Upper lobe of left lung (tissue), 6 donors: ENCODE measurements around the gene CSTF1. TPM values are rescaled to one million over a fixed set of nuclear protein-coding genes. Genes with fewer than 3 reads are reported as not detected.

Experiments used
- ATAC-seq, 2 donors: fragments of 200-7000 bp; cut with Tn5 transposase; one replicate each; pipeline ENCODE4 v1.9.1; 2022; ENCODE audit warnings: mild to moderate bottlenecking in 2 of 2, moderate library complexity in 2 of 2; ENCODE audit not compliant: low FRiP score in 2 of 2
- DNase-seq, 2 donors: peaks; one replicate each; pipeline ENCODE4 v3.0.0-alpha.2; 2019 to 2020
- H3K27ac ChIP-seq, 4 donors: fragments of 200-600 bp; sonication (generic); one replicate each; pipeline ENCODE4 v1.5.1; 2016 to 2019
- H3K27me3 ChIP-seq, 4 donors: fragments of 200-600 bp; sonication (generic); one replicate each; pipeline ENCODE4 v1.5.1; 2017 to 2019
- H3K36me3 ChIP-seq, 4 donors: fragments of 200-600 bp; sonication (generic); one replicate each; pipeline ENCODE4 v1.5.1; 2016 to 2019
- H3K4me1 ChIP-seq, 4 donors: fragments of 200-600 bp; sonication (generic); one replicate each; pipeline ENCODE4 v1.5.1; 2018 to 2019
- H3K4me3 ChIP-seq, 4 donors: fragments of 200-600 bp; sonication (generic); one replicate each; pipeline ENCODE4 v1.5.1; 2017 to 2019; ENCODE audit warnings: mild to moderate bottlenecking in 2 of 4, moderate library complexity in 1 of 4
- H3K9me3 ChIP-seq, 4 donors: fragments of 200-600 bp; sonication (generic); one replicate each; pipeline ENCODE4 v1.5.1; 2018 to 2019
- EP300 ChIP-seq, 4 donors: sonication (generic); formaldehyde crosslinking; IDR thresholded peaks; one replicate each; pipeline ENCODE4 v1.5.1; 2017; ENCODE audit warnings: antibody characterized with exemption in 4 of 4, control low read depth in 2 of 4
- POLR2A ChIP-seq, 4 donors: fragments of 450-650 bp; IDR thresholded peaks; one replicate each; pipeline ENCODE4 v1.5.1; 2016 to 2017; ENCODE audit warnings: antibody characterized with exemption in 4 of 4, mild to moderate bottlenecking in 2 of 4
- POLR2AphosphoS5 ChIP-seq, 2 donors: sonication (generic); formaldehyde crosslinking; IDR thresholded peaks; one replicate each; pipeline ENCODE4 v1.5.1; 2017; ENCODE audit warnings: antibody characterized with exemption in 2 of 2
- WGBS, 2 donors: methylation state at CpG; one replicate each; pipeline ENCODE4 v1.1.5; 2017 to 2018; 5-methylcytosine and 5-hydroxymethylcytosine counted together
- total RNA-seq, 6 donors: library from RNA; depleted of rRNA in 4 of 6; stranded (reverse); fragments of >200 nt in 4 of 6; gene quantifications; one replicate each; pipeline versions ENCODE4 v1.1.0 to v1.2.1, GENCODE V29; 2016 to 2021
- TF ChIP-seq, protein P1 (sequence below), 6 experiments: fragments of 450-650 bp in 4 of 6; fragments of 200-600 bp in 2 of 6; sonication (generic) in 2 of 6; IDR thresholded peaks; one replicate each; pipeline ENCODE4 v1.5.1; 2016 to 2019; ENCODE audit warnings: antibody characterized with exemption in 6 of 6
- donor health status: DM: no; HTN: no; CAD: no; lungs with moderate emphysema.
- donor health status: DM: no; HTN: yes; CAD: no; lungs with severe emphysema.

CSTF1 gene
- total RNA-seq: 10 to 100 TPM in 5 of 6 donors, 1 to 10 TPM in 1; 3.3 to 30.5 (median 22.5) TPM

DNA sequence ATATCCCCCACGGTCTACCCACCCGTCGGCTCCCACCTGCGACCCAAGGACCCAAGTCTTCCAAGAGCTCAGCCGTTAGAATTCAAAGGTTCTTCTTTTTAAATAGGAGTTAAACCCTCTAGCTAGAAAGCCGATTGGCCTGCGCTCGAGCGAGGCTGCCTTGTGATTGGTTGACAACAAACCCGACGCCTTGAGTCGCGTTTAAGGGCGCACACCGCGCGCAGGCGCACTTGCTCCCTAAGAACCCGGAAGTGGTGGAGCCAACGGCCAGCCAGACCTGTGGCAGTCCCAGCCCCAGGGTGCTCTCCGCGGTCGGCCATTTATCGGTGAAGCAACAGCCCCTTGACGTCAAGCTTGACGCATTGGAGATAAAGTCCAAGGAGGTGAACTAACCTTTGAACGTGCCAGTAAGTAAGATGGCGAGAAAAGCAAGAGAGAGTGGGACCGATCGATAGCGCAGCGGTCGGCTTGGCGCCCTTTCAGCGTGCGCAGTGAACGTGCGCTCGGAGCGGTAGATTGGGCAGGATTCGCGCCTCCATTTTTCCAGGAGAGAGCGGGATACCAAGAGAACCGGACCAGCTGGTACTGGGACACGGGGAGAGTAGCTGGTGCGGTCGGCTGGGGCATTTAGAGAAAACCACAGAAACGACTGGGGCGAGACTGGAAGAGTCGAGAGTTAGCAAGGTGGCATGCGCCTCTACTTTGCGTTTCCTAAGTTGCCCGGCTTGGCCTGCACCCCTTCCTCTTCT is at the start of gene CSTF1, which contains the start of gene AURKA:
Gene CSTF1, plus strand, starts transcription at position 514 of the 749 bp plus-strand sequence. CDS start 2,908 bp downstream, outside the sequence.
Gene AURKA, minus strand, starts transcription at position 84 of the 749 bp plus-strand sequence. CDS start 4,018 bp downstream, outside the sequence.
- H3K9me3 ChIP-seq: no peaks in the 10 kb centered on the region
- H3K27me3 ChIP-seq: no peaks in the 10 kb centered on the region
- DNase-seq (peak; percentile 99), ATAC-seq (peak; percentile 98)
- H3K4me1 ChIP-seq: peaks cover 21 to 34% (median 23%) of the 10 kb centered on the region in 4 donors
- peaks cover 7 to 24% (median 18%) of the 10 kb centered on the region in 4 donors for H3K36me3 ChIP-seq
- peak within 1 kb of the TSS; percentile 90 to 96 (median 92) for H3K27ac ChIP-seq
- TF ChIP-seq POLR2AphosphoS5 (IDR thresholded peaks at IDR 0.05) (peak; percentile 89 to 96), EP300 (IDR thresholded peaks at IDR 0.05) (peak in 2 of 4 donors; percentile 72 to 92), POLR2A (IDR thresholded peaks at IDR 0.05) (peak in 2 of 4 donors; percentile 29 to 58)
- TF ChIP-seq, protein P1, sequence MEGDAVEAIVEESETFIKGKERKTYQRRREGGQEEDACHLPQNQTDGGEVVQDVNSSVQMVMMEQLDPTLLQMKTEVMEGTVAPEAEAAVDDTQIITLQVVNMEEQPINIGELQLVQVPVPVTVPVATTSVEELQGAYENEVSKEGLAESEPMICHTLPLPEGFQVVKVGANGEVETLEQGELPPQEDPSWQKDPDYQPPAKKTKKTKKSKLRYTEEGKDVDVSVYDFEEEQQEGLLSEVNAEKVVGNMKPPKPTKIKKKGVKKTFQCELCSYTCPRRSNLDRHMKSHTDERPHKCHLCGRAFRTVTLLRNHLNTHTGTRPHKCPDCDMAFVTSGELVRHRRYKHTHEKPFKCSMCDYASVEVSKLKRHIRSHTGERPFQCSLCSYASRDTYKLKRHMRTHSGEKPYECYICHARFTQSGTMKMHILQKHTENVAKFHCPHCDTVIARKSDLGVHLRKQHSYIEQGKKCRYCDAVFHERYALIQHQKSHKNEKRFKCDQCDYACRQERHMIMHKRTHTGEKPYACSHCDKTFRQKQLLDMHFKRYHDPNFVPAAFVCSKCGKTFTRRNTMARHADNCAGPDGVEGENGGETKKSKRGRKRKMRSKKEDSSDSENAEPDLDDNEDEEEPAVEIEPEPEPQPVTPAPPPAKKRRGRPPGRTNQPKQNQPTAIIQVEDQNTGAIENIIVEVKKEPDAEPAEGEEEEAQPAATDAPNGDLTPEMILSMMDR (IDR thresholded peaks at IDR 0.05): no peak
- peak within 1 kb of the TSS; percentile 85 to 90 (median 88) for H3K4me3 ChIP-seq
- WGBS, 2 donors: 0% methylated on average over 22 to 53 of the region's 53 CpGs

DNA sequence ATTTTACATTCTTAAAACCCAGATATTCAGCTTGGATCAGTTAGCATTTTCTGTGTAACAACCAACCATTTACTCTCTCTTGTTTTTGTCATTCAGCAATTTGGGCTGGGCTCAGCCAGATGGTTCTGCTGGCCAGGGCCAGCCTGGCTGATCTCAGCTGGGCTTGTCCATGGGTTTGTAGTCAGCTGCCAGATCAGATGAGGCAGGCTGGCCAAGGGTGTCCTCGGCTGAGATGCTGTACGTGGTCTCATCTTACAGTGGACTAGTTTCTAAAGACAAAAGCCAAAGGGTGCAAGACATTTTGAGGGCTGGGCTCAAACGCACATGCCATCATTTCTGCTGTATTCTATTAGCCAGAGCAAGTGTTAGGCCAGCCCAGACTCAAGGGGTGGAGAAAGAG is 49.7 kb upstream of the CSTF1 start:
- WGBS, 2 donors: 77 to 86% methylated on average over 3 of the region's 3 CpGs
- no peak for ATAC-seq
- H3K4me3 ChIP-seq: no peak overlapping the region
- H3K27ac ChIP-seq: no peak overlapping the region
- no peaks in the 10 kb centered on the region for H3K36me3 ChIP-seq
- DNase-seq: no peak
- H3K4me1 ChIP-seq: peaks cover 0 to 9% (median 6%) of the 10 kb centered on the region in 4 donors
- H3K9me3 ChIP-seq: no peaks in the 10 kb centered on the region
- H3K27me3 ChIP-seq: peaks cover 0 to 9% (median 0%) of the 10 kb centered on the region in 4 donors
- TF ChIP-seq POLR2A (IDR thresholded peaks at IDR 0.05) (no peak), POLR2AphosphoS5 (IDR thresholded peaks at IDR 0.05) (no peak), EP300 (IDR thresholded peaks at IDR 0.05) (no peak)
- TF ChIP-seq, protein P1 (IDR thresholded peaks at IDR 0.05): no peak

DNA sequence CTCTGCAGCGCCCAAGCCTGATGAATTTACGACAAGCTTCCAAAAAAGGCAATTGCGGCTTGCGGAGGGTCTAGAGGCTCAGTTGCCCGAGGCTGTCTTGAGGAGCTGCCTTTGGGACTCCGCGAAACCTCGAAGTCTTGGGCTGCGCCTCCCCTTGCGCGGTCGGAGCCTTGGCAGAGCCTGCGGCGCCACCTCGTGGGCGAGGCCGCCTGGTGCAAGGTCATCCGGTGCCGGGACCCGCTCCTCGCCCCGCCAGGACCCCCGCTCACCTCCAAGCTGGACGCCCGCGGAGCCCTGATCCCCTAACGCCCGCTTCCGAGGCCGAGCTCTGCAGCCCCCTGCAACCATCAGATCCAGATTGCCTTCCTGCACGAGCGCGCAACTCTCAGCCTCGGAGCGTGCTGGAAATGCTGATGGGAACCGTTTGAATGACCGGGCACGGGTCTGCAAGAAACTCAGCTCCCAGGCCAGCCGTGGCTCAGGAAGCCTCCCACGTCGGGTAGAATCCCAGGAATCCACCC is 48.5 kb upstream of the CSTF1 start:
- WGBS, 2 donors: 2 to 9% methylated on average over 16 to 38 of the region's 41 CpGs
- ATAC-seq (peak in 1 of 2 donors; percentile 86), DNase-seq (peak; percentile 40 to 90)
- TF ChIP-seq POLR2A (IDR thresholded peaks at IDR 0.05): no peak
- TF ChIP-seq, protein P1 (IDR thresholded peaks at IDR 0.05): peak in 5 of 6 experiments; percentile 33 to 75 (median 71)
- peaks cover 0 to 12% (median 7%) of the 10 kb centered on the region in 4 donors for H3K4me1 ChIP-seq
- H3K27me3 ChIP-seq: peaks cover 0 to 9% (median 0%) of the 10 kb centered on the region in 4 donors
- no peaks in the 10 kb centered on the region for H3K9me3 ChIP-seq
- H3K4me3 ChIP-seq: no peak overlapping the region
- H3K36me3 ChIP-seq: no peaks in the 10 kb centered on the region
- H3K27ac ChIP-seq: no peak overlapping the region

DNA sequence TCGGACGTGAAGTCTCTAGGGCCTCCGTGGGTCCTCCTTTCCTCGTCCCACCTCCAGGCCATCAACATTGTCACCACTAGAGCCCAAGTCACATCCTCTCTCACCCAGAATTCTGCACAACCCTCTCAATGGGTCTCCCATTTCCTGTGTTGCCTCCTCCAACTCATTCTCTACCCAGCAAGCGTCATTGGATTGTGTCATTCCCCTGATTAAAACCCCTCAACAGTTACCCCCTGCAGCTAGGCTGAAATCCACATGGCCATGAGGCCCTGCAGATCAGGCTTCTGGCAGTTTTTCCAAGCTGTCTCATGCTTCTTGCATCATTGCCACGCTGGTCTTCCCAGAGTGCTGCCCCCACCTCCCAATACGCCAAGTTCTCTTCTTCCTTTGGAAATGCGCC is 46.5 kb upstream of the CSTF1 start:
- Histone ChIP-seq H3K9me3 (no peaks in the 10 kb centered on the region), H3K27me3 (peaks cover 0 to 9% (median 0%) of the 10 kb centered on the region in 4 donors), H3K36me3 (no peaks in the 10 kb centered on the region), H3K27ac (no peak overlapping the region), H3K4me3 (no peak overlapping the region), H3K4me1 (peaks cover 0 to 12% (median 7%) of the 10 kb centered on the region in 4 donors)
- DNase-seq (no peak), ATAC-seq (no peak)
- WGBS, 2 donors: 80 to 85% methylated on average over 8 of the region's 8 CpGs
- TF ChIP-seq, protein P1 (IDR thresholded peaks at IDR 0.05): no peak
- no peak for TF ChIP-seq POLR2A (IDR thresholded peaks at IDR 0.05)
- TF ChIP-seq EP300 (IDR thresholded peaks at IDR 0.05): no peak
- no peak for TF ChIP-seq POLR2AphosphoS5 (IDR thresholded peaks at IDR 0.05)
